ENCODE results near the gene CLIC1.
A peak's percentile ranks its signal among the peaks of the same experiment; 100 is the strongest.

Gene CLIC1

GRCh38 chr6:31736021-31736767 is at the start of gene CLIC1:
CLIC1 (minus strand) TSS chr6:31736530; CDS start chr6:31736300, 230 bp downstream.
- DNase-seq = peak; percentile 49

DNA sequence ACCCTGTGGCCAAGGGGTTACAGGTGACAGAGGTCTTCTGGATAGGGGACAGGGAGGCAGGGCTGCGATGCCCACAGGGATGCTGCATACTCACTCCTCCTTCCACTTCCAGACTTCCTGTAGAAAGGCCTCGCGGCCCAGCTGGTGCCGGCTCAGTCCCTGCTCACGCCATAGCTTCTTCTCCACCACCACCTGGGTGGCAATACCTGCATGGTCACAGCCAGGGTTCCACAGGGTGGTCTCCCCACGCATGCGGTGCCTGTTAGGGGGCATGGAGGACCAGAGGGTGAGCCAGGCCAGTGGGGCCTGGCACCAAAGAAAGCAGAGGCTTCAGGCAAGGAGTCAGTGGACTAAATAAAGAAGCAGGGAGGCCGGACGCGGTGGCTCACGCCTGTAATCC is 49.1 kb upstream of the CLIC1 start:
- DNase-seq = no peak

DNA sequence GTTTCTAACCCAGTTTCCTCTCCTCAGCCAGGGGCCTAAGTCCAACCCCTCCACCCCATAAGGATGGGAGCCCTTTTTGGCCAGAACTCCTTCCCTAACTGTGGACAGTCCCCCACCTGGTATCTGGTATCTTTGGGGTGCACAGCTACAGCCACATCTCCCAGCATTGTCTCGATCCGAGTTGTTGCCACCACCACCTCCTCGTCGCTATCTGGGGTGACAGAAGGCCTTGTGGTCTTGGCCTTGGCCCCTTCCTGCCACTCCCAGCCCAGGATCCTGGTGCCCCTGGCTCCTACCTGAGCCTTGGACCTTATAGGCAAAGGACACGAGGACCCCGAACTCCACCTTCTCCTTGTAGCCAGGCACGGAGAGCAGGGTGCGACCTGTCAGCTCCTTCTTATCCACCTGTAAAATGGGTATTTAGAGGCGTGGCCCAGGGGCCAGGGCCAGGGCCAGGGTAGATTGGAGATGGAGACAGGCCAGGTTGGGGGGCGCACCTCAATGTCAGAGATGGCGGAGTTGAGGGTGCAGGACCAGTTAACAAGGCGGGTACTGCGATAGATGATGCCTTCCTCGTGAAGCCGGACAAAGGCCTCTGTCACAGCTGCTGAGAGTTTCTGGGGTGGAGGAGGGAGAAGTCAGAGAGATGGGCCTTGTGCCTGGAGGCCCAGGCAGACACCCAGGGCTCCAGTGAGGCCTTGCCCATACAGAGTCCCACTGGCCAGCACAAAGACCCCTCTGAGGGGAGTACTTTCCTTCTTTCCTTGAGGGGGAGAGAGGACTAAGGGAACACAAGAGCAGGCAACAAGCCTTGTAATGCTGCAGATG is 48.0 kb upstream of the CLIC1 start:
- no peak for DNase-seq

DNA sequence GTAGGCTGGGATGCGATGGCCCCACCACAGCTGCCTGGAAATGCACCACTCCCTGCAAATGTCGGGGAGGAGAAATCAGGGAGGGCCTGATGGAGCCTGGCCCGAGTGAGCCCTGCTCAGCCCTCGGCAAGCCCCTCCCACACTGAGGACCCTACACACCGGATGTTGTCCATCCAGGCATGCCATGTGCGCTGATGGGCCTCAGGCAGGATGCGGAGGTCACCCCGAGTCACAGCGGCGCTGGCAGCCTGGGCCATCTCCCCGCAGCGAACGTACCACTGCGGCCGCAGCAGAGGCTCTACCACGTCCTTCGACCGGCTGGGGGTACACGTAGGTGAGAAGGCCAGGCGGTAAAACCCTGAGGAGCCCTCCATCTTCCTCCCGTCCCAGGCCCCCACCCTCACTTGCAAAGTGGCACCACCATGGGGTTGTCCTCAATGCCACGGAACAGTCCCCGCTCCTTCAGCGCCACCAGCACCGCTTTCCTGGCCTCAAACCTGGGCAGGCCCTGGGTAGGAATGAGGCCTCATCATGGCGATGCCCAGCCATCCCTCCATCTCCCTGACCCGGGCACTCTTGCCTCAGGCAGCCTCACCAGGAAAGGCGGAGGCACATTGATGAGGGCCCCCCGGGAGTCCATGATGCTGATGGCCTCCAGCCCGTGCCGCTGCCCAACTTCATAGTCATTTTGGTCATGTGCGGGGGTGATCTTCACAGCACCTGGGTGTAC is 46.0 kb upstream of the CLIC1 start:
- DNase-seq = no peak

DNA sequence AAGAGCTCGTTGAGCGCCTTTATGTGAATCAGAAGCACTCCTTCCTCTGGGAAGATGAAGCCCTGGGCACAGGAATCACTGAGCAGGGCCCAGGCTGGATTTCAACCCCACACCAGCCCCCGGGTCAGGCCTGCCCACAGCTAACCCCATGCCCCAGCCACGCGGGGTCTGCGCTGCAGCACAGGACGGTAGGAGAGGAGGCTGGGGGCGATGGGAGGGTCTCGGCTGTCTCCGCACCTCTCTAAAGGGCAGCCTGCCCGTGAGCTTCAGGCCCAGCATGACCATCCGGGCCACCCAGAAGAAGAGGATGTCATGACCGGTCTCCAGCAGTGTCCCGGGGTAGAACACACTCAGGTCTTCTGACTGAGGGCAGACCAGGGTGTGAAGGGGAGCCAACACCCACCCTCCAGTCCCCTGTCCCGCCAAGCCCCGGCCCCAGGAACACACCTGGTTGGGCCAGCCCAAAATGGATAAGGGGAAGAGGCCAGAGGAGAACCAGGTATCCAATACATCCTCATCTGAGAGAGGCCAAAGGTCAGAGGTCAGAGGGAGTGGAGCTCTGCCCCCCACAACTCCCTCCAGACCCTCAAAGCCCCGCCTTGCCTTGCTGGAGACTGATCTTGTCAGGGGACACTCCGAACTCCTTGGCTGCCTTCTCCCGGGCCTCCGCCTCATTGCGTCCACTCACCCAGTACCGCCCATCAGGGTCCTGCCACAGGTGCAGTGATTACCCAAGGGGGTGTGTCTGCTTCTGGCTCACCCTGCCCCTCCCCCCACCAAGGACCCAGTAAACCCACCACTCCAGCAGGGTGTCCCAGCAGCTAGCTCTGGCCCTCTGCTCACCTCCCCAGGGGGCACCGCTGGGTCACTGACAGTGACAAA is 45.2 kb upstream of the CLIC1 start:
- DNase-seq = no peak

DNA sequence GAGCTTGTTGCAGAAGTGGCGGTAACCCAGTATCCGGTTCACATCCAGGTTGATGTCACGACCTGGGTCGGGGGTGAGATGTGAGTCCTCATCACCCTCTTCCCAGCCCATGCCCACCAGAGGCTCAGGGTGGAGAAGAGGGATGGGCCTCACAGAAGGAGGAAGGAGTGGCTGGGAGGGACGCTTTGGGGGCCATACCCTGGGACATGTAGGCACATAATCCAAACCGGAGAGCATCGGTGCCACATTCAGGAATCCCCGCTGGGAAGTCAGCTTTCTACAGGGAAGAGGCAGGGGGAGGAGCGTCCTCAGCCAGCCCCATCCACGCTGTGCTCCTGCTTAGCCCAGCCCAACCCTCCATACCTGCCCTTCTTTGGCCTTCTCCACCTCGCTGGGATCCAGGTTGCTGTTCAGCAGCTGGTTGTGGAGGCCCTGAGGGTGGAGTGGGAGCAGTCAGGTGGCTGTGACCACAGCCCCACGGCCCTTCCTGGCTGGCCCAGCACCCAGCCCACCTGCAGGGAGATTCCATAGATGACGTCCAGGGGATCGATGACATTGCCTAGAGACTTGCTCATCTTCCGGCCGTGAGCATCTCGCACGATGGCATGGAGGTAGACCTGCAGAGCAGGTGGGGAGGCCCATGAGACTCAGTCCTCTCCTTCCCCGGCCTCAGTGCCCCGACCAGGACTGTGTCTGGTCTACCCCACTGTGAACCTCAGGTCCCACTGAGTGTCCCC is 44.3 kb upstream of the CLIC1 start:
- no peak for DNase-seq

- no peak for DNase-seq
Observed at GRCh38 chr6:31779908-31780307, 43.6 kb upstream of the CLIC1 start.

DNA sequence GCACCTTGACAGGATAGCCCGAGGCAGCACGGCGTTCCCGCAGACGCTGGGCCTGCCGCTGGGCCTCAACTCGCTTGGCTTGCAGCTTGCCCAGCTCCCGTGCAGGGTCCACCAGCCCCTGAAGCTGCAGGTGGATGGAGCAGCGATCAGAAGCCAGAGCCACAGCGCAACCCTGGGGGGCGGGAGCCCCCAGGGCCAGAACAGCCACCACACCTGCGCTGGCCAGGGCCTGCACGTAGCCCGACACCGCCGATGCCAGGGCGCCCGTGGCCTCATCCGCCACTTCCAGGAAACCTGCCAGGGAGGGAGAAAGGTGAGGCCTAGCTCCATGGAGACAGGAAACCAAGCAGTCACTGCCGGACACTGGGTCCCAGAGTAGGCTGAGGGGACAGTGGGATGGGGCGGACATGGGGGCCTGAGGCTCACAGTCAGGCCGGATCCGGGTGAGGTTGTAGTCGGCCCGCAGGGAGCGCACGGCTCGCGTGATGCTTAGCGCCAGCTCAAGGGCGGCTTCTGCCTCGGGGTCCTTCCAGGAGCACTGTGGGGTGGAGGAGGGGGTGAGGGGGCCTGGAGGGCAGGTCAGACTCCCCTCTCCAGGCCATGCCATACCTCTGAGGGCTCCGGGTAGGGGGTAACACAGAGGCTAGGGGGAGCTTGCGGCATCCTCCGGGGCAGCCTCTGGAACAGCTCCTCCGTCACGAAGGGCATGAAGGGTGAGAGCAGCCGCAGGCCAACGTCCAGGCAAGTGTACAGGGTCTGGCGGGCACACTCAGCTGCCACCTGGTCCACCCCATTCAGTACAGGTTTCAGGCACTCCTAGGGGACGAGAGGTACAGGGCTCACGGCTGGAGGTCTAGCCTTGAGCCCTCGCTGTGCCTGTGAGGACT is 42.9 kb upstream of the CLIC1 start:
- no peak for DNase-seq

GRCh38 chr6:31778193-31778592 is 41.9 kb upstream of the CLIC1 start:
- no peak for DNase-seq

GRCh38 chr6:31777667-31778050 is 41.3 kb upstream of the CLIC1 start:
- DNase-seq = no peak

GRCh38 chr6:31776989-31777666 is 40.8 kb upstream of the CLIC1 start, which contains the start of gene VWA7:
VWA7 (minus strand) TSS chr6:31777328; CDS start chr6:31776779, 549 bp downstream.
- no peak for DNase-seq

GRCh38 chr6:31776485-31776988 is 40.2 kb upstream of the CLIC1 start:
- no peak for DNase-seq

- no peak for DNase-seq
Observed at GRCh38 chr6:31775633-31776484, 39.5 kb upstream of the CLIC1 start.

GRCh38 chr6:31775184-31775583 is 38.9 kb upstream of the CLIC1 start:
- DNase-seq = no peak

DNA sequence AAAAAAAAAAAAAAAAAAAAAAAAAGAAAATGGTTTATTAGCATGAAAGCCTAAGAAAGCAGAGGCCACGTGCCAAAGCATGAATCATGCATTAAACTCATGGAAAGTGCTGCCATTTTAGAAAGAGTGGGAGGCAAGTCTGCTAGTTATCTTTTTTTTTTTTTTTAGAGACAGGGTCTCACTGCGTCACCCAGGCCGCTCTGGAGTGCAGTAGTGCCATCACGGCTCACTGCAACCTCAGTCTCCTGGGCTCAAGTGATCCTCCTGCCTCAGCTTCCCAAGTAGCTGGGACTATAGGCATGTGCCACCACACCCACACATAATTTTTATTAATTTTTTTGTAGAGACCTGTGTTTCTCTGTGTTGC is 35.6 kb upstream of the CLIC1 start:
- DNase-seq = no peak

DNA sequence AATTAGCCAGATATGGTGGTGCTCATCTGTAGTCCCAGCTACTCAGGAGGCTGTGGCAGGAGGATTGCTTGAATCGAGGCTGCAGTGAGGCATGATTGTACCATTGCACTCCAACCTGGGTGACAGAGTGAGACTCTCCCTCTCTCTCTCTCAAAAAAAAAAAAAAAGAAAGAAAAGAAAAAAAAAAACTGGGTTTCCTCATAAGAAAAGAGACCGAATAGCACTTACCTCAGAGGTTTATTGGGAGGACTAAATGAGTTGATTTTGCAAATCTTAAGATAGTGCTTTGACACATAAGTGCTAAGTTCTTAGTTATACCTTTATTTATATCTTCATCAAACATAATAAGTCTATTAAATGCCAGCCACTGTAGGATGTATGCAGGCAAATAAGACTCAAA is 34.5 kb upstream of the CLIC1 start:
- no peak for DNase-seq

- no peak for DNase-seq
Observed at GRCh38 chr6:31769684-31770371, 33.5 kb upstream of the CLIC1 start.
